Peyer's patch (tissue), 4 donors: ENCODE data around the gene OR5K2. TPM values are rescaled to one million over a fixed set of nuclear protein-coding genes. Genes with fewer than 3 reads are reported as not detected.

Experiments used
- DNase-seq, 3 donors: peaks; one replicate each; pipeline ENCODE4 v3.0.0-alpha.2; 2017 to 2019
- H3K27ac ChIP-seq, 4 donors: fragments of 200-600 bp; sonication (generic); one replicate each; pipeline ENCODE4 v1.5.1; 2016 to 2019
- H3K27me3 ChIP-seq, 2 donors: fragments of 200-600 bp; sonication (generic); one replicate each; pipeline ENCODE4 v1.5.1; 2019
- H3K36me3 ChIP-seq, 3 donors: fragments of 200-600 bp; sonication (generic); one replicate each; pipeline ENCODE4 v1.5.1; 2016 to 2019
- H3K4me1 ChIP-seq, 4 donors: fragments of 200-600 bp; sonication (generic); one replicate each; pipeline ENCODE4 v1.5.1; 2016 to 2019
- H3K4me3 ChIP-seq, 4 donors: fragments of 200-600 bp; sonication (generic); 1 replicate in 3 of 4; 2 replicates in 1 of 4; pipeline ENCODE4 v1.5.1; 2016 to 2019; ENCODE audit warnings: mild to moderate bottlenecking in 1 of 4
- H3K9me3 ChIP-seq, 4 donors: fragments of 200-600 bp; sonication (generic); one replicate each; pipeline ENCODE4 v1.5.1; 2016 to 2019; ENCODE audit warnings: mild to moderate bottlenecking in 1 of 4
- CTCF ChIP-seq, 6 experiments: fragments of 450-650 bp in 4 of 6; fragments of 200-600 bp in 2 of 6; sonication (generic) in 1 of 6; IDR thresholded peaks; one replicate each; pipeline ENCODE4 v1.5.1; 2017 to 2019; ENCODE audit warnings: antibody characterized with exemption in 6 of 6, mild to moderate bottlenecking in 3 of 6, moderate library complexity in 1 of 6
- POLR2A ChIP-seq, 2 donors: fragments of 450-650 bp; IDR thresholded peaks; one replicate each; pipeline ENCODE4 v1.5.1; 2017; ENCODE audit warnings: antibody characterized with exemption in 2 of 2, mild to moderate bottlenecking in 2 of 2, moderate library complexity in 2 of 2
- total RNA-seq, 4 donors: library from RNA; depleted of rRNA; stranded (reverse); fragments of >200 nt; gene quantifications; one replicate each; pipeline ENCODE4 v1.1.0, GENCODE V29; 2016

OR5K2 gene
- not detected for total RNA-seq

GRCh38 chr3:98497381-98497780, at the start of gene OR5K2:
Gene OR5K2 (plus strand): TSS chr3:98497681. CDS start chr3:98497681, 0 bp downstream.
- no peak for DNase-seq
- Histone ChIP-seq H3K27ac (no peak within 1 kb of the TSS), H3K27me3 (no peaks in the 10 kb centered on the region), H3K9me3 (no peaks in the 10 kb centered on the region), H3K4me1 (no peaks in the 10 kb centered on the region), H3K36me3 (no peaks in the 10 kb centered on the region), H3K4me3 (no peak within 1 kb of the TSS)
- no peak for TF ChIP-seq CTCF (IDR thresholded peaks at IDR 0.05)
- TF ChIP-seq POLR2A (IDR thresholded peaks at IDR 0.05): no peak

GRCh38 chr3:98449606-98450193, 47.8 kb upstream of the OR5K2 start:
- no peaks in the 10 kb centered on the region for H3K4me1 ChIP-seq
- H3K9me3 ChIP-seq: no peaks in the 10 kb centered on the region
- TF ChIP-seq POLR2A (IDR thresholded peaks at IDR 0.05): no peak
- no peak for TF ChIP-seq CTCF (IDR thresholded peaks at IDR 0.05)
- no peak overlapping the region for H3K27ac ChIP-seq
- H3K36me3 ChIP-seq: no peaks in the 10 kb centered on the region
- H3K4me3 ChIP-seq: no peak overlapping the region
- H3K27me3 ChIP-seq: no peaks in the 10 kb centered on the region
- no peak for DNase-seq

- Histone ChIP-seq H3K4me1 (no peaks in the 10 kb centered on the region), H3K9me3 (no peaks in the 10 kb centered on the region), H3K4me3 (no peak overlapping the region), H3K27ac (no peak overlapping the region), H3K36me3 (no peaks in the 10 kb centered on the region), H3K27me3 (no peaks in the 10 kb centered on the region)
- no peak for DNase-seq
- TF ChIP-seq CTCF (IDR thresholded peaks at IDR 0.05) (no peak), POLR2A (IDR thresholded peaks at IDR 0.05) (no peak)
Observed at GRCh38 chr3:98450372-98450771, 47.1 kb upstream of the OR5K2 start.

GRCh38 chr3:98453827-98454226, 43.7 kb upstream of the OR5K2 start:
- H3K4me1 ChIP-seq: no peaks in the 10 kb centered on the region
- no peak for TF ChIP-seq CTCF (IDR thresholded peaks at IDR 0.05)
- no peak for TF ChIP-seq POLR2A (IDR thresholded peaks at IDR 0.05)
- H3K9me3 ChIP-seq: no peaks in the 10 kb centered on the region
- no peaks in the 10 kb centered on the region for H3K36me3 ChIP-seq
- H3K4me3 ChIP-seq: no peak overlapping the region
- no peaks in the 10 kb centered on the region for H3K27me3 ChIP-seq
- DNase-seq: no peak
- no peak overlapping the region for H3K27ac ChIP-seq

GRCh38 chr3:98454929-98455328, 42.6 kb upstream of the OR5K2 start:
- DNase-seq: no peak
- TF ChIP-seq CTCF (IDR thresholded peaks at IDR 0.05): no peak
- no peak for TF ChIP-seq POLR2A (IDR thresholded peaks at IDR 0.05)
- no peak overlapping the region for H3K27ac ChIP-seq
- no peaks in the 10 kb centered on the region for H3K4me1 ChIP-seq
- no peak overlapping the region for H3K4me3 ChIP-seq
- H3K27me3 ChIP-seq: no peaks in the 10 kb centered on the region
- H3K36me3 ChIP-seq: no peaks in the 10 kb centered on the region
- H3K9me3 ChIP-seq: no peaks in the 10 kb centered on the region

- H3K36me3 ChIP-seq: no peaks in the 10 kb centered on the region
- H3K4me3 ChIP-seq: no peak overlapping the region
- no peak overlapping the region for H3K27ac ChIP-seq
- no peak for DNase-seq
- no peak for TF ChIP-seq CTCF (IDR thresholded peaks at IDR 0.05)
- TF ChIP-seq POLR2A (IDR thresholded peaks at IDR 0.05): no peak
- no peaks in the 10 kb centered on the region for H3K4me1 ChIP-seq
- H3K9me3 ChIP-seq: no peaks in the 10 kb centered on the region
- H3K27me3 ChIP-seq: no peaks in the 10 kb centered on the region
Observed at GRCh38 chr3:98457543-98457942, 39.9 kb upstream of the OR5K2 start.
